GM23338 (cell line): ENCODE data around the gene GLB1L3.

Experiments used
- CREB1 ChIP-seq: fragments of 250-450 bp; sonication (Bioruptor Pico); IDR thresholded peaks from 2 replicates; pipeline ENCODE4 v1.5.0; 2020; ENCODE audit warnings: low read depth, mild to moderate bottlenecking, moderate library complexity
- CTCF ChIP-seq, 2 experiments: fragments of 200-600 bp in 1 of 2; sonication (generic) in 1 of 2; conservative IDR thresholded peaks; 2 replicates each; pipeline versions ENCODE4 v1.5.1 to v1.6.1; 2016 to 2017; ENCODE audit warnings: antibody characterized with exemption in 2 of 2, low read depth in 2 of 2, mild to moderate bottlenecking in 2 of 2, moderate library complexity in 1 of 2
- ETS1 ChIP-seq: IDR thresholded peaks from 2 replicates; pipeline ENCODE4 v1.6.1; 2016; ENCODE audit warnings: antibody characterized with exemption
- EZH2 ChIP-seq: fragments of 200-600 bp; sonication (generic); IDR thresholded peaks from one replicate; pipeline ENCODE4 v1.8.0; 2017; ENCODE audit warnings: antibody characterized with exemption, mild to moderate bottlenecking, low read depth; ENCODE audit not compliant: unreplicated experiment
- EZH2phosphoT487 ChIP-seq: fragments of 200-600 bp; sonication (generic); IDR thresholded peaks from one replicate; pipeline ENCODE4 v1.8.1; 2018; ENCODE audit warnings: antibody characterized with exemption; ENCODE audit not compliant: unreplicated experiment
- JUNB ChIP-seq: IDR thresholded peaks from one replicate; pipeline ENCODE4 v1.6.1; 2016; ENCODE audit warnings: antibody characterized with exemption; ENCODE audit not compliant: unreplicated experiment
- NANOG ChIP-seq: IDR thresholded peaks from 2 replicates; pipeline ENCODE4 v1.6.1; 2016; ENCODE audit warnings: antibody characterized with exemption, borderline replicate concordance
- POLR2AphosphoS5 ChIP-seq: IDR thresholded peaks from 2 replicates; pipeline ENCODE4 v1.6.1; 2016; ENCODE audit warnings: antibody characterized with exemption, low read depth
- REST ChIP-seq: IDR thresholded peaks from one replicate; pipeline ENCODE4 v1.6.1; 2018; ENCODE audit warnings: antibody characterized with exemption; ENCODE audit not compliant: unreplicated experiment
- STAT1 ChIP-seq: IDR thresholded peaks from one replicate; pipeline ENCODE4 v1.6.1; 2016; ENCODE audit warnings: antibody characterized with exemption; ENCODE audit not compliant: unreplicated experiment
- ZNF114 ChIP-seq: fragments of 250-450 bp; sonication (Bioruptor Pico); IDR thresholded peaks from 2 replicates; pipeline ENCODE4 v1.5.0; 2020; ENCODE audit warnings: mild to moderate bottlenecking, moderate library complexity
- ZNF331 ChIP-seq: fragments of 250-450 bp; sonication (Bioruptor Pico); IDR thresholded peaks from 2 replicates; pipeline ENCODE4 v1.5.0; 2020; ENCODE audit warnings: low read depth, mild to moderate bottlenecking, moderate library complexity
- ZNF462 ChIP-seq: fragments of 250-450 bp; sonication (Bioruptor Pico); IDR thresholded peaks from 2 replicates; pipeline ENCODE4 v1.5.0; 2020; ENCODE audit warnings: mild to moderate bottlenecking, moderate library complexity

- TF ChIP-seq CTCF (conservative IDR thresholded peaks at IDR 0.05; ENCODE audit: low read depth in 2 of 2) (no peak), ETS1 (no peak), EZH2 (no peak), EZH2phosphoT487 (no peak), ZNF114 (CRISPR knock-in tag) (no peak), POLR2AphosphoS5 (no peak), REST (no peak), ZNF331 (CRISPR knock-in tag) (no peak), CREB1 (no peak), NANOG (no peak), STAT1 (no peak), JUNB (no peak), ZNF462 (CRISPR knock-in tag) (no peak)
These were observed 70.8 kb downstream of the GLB1L3 start for GRCh38 chr11:134346976-134347350.
